Ascending aorta (tissue), 2 donors: ENCODE measurements around the gene GPR153. TPM values are rescaled to one million over a fixed set of nuclear protein-coding genes. Genes with fewer than 3 reads are reported as not detected.

ENCODE experiments used
- DNase-seq, 2 donors: peaks; one replicate each; pipeline ENCODE4 v3.0.0-alpha.2; 2019; ENCODE audit warnings: low spot score in 2 of 2
- H3K27ac ChIP-seq, 2 donors: fragments of 200-600 bp; sonication (generic); one replicate each; pipeline ENCODE4 v1.5.1; 2016 to 2017; ENCODE audit warnings: mild to moderate bottlenecking in 1 of 2
- H3K27me3 ChIP-seq: fragments of 200-600 bp; sonication (generic); one replicate; pipeline ENCODE4 v1.5.1; 2017
- H3K36me3 ChIP-seq, 2 donors: fragments of 200-600 bp; sonication (generic); one replicate each; pipeline ENCODE4 v1.5.1; 2016
- H3K4me1 ChIP-seq, 2 donors: fragments of 200-600 bp; sonication (generic); one replicate each; pipeline ENCODE4 v1.5.1; 2016 to 2017; ENCODE audit warnings: mild to moderate bottlenecking in 1 of 2
- H3K4me3 ChIP-seq, 2 donors: fragments of 200-600 bp; sonication (generic); one replicate each; pipeline ENCODE4 v1.5.1; 2016 to 2017; ENCODE audit warnings: mild to moderate bottlenecking in 1 of 2
- H3K9me3 ChIP-seq, 2 donors: fragments of 200-600 bp; sonication (generic); one replicate each; pipeline ENCODE4 v1.5.1; 2016
- CTCF ChIP-seq, 3 experiments: fragments of 200-600 bp in 2 of 3; fragments of 450-650 bp in 1 of 3; sonication (generic) in 2 of 3; IDR thresholded peaks; one replicate each; pipeline ENCODE4 v1.5.1; 2016 to 2019; ENCODE audit warnings: antibody characterized with exemption in 3 of 3, mild to moderate bottlenecking in 1 of 3, moderate library complexity in 1 of 3
- intact Hi-C: fragments of 100-400 bp; cut with DNase I; formaldehyde crosslinking; loops from one replicate; pipeline ENCODE4 v1.15.1; 2023
- total RNA-seq: library from RNA; depleted of rRNA; stranded (reverse); fragments of >200 nt; gene quantifications from one replicate; pipeline ENCODE4 v1.1.0, GENCODE V29; 2016

GPR153 gene
- total RNA-seq, 1 donor from 2014 or later = 24.3 TPM

- TF ChIP-seq CTCF (IDR thresholded peaks at IDR 0.05) = no peak
- H3K4me3 ChIP-seq = no peak overlapping the region
- no peaks in the 10 kb centered on the region for H3K9me3 ChIP-seq
- intact Hi-C loops = no loop called here
- DNase-seq = no peak
- H3K27ac ChIP-seq = no peak overlapping the region
- peaks cover 36% of the 10 kb centered on the region for H3K27me3 ChIP-seq
- no peaks in the 10 kb centered on the region for H3K36me3 ChIP-seq
- peaks cover 3 to 7% of the 10 kb centered on the region in 2 donors for H3K4me1 ChIP-seq
Observed at GRCh38 chr1:6239950-6240768, 20.7 kb downstream of the GPR153 start.

- no peak for DNase-seq
- no peak for TF ChIP-seq CTCF (IDR thresholded peaks at IDR 0.05)
- intact Hi-C loops = no loop called here
- Histone ChIP-seq H3K27me3 (peaks cover 32% of the 10 kb centered on the region), H3K36me3 (no peaks in the 10 kb centered on the region), H3K4me1 (peaks cover 10 to 11% of the 10 kb centered on the region in 2 donors), H3K4me3 (no peak overlapping the region), H3K9me3 (no peaks in the 10 kb centered on the region), H3K27ac (no peak overlapping the region)
Observed at GRCh38 chr1:6239213-6239752, 21.6 kb downstream of the GPR153 start.

- Histone ChIP-seq H3K36me3 (peaks cover 0 to 17% of the 10 kb centered on the region in 2 donors), H3K4me3 (no peak overlapping the region), H3K4me1 (peaks cover 6 to 11% of the 10 kb centered on the region in 2 donors), H3K27ac (no peak overlapping the region), H3K27me3 (peaks cover 12% of the 10 kb centered on the region), H3K9me3 (no peaks in the 10 kb centered on the region)
- no peak for TF ChIP-seq CTCF (IDR thresholded peaks at IDR 0.05)
- intact Hi-C loops = loop anchor here (2.0 kb wide), 1 partner anchor 244 kb away; the partner anchor contains the start of gene NPHP4
- DNase-seq = no peak
Observed at GRCh38 chr1:6237093-6237492, 23.8 kb downstream of the GPR153 start.

- TF ChIP-seq CTCF (IDR thresholded peaks at IDR 0.05) = no peak
- DNase-seq = no peak
- H3K4me3 ChIP-seq = peak overlapping the region; percentile 78 to 89
- intact Hi-C loops = no loop called here
- peaks cover 2 to 9% of the 10 kb centered on the region in 2 donors for H3K4me1 ChIP-seq
- no peaks in the 10 kb centered on the region for H3K9me3 ChIP-seq
- no peak overlapping the region for H3K27ac ChIP-seq
- H3K36me3 ChIP-seq = peaks cover 0 to 31% of the 10 kb centered on the region in 2 donors
- H3K27me3 ChIP-seq = no peaks in the 10 kb centered on the region
Observed at GRCh38 chr1:6235296-6235677, 25.6 kb downstream of the GPR153 start.

- H3K27ac ChIP-seq = no peak overlapping the region
- H3K36me3 ChIP-seq = peaks cover 4 to 36% of the 10 kb centered on the region in 2 donors
- DNase-seq = no peak
- peak overlapping the region; percentile 78 to 89 for H3K4me3 ChIP-seq
- intact Hi-C loops = no loop called here
- no peaks in the 10 kb centered on the region for H3K27me3 ChIP-seq
- no peaks in the 10 kb centered on the region for H3K9me3 ChIP-seq
- H3K4me1 ChIP-seq = peaks cover 2 to 9% of the 10 kb centered on the region in 2 donors
- TF ChIP-seq CTCF (IDR thresholded peaks at IDR 0.05) = no peak
Observed at GRCh38 chr1:6234502-6235295, 26.2 kb downstream of the GPR153 start.
